Measurements from ENCODE around the gene B3GNT3. TPM values are rescaled to one million over a fixed set of nuclear protein-coding genes. Genes with fewer than 3 reads are reported as not detected.
"Not testable (repeated sequence)": the region's sequence is repeated elsewhere in the genome, so short reads cannot be mapped to it uniquely, and the experiment has no call there.

The B3GNT3 gene
- total RNA-seq, 4 donors from 2014 or later: 0.78 to 1.3 TPM; not detected in 2

DNA sequence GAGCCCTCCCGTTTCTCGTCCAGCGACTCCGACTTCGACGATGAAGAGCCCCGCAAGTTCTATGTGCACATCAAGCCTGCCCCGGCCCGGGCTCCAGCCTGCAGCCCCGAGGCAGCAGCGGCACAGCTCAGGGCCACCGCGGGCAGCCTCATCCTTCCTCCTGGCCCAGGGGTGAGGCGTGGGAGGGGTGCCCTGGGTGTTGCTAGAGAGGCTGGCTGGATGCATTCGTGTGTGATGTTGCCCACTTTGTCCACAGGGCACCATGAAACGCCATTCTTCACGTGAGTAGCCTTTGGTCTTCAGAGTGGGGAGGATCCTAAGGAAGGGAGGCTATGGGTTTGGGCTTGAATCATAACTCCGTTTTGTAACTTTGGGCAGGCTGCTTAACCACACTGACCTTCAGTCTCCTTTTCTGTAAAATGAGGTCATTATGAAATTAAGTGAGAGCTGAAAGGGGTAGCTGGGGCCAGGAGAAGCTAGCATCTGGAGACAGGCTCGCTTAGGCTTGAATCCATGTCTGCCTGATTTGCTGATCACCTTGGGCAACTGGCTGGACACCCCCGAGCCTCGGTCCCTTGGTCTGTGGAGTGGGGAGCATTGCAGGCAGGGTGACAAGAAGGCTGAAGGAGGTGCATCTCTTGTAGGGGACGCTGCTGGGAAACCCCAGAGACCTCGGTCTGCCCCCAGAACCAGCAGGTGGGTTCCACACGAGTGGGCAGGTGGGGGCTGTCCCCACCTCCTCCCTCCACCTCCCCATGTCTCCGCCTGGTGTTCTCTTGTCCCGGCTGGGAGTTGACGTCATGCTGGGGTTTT lies 18.7 kb upstream of the B3GNT3 start:
- 52 to 62% methylated on average over 10 to 18 of the region's 27 CpGs for WGBS, 2 donors
- Histone ChIP-seq H3K9me3 (no peaks in the 10 kb centered on the region), H3K4me3 (replicated peaks in 1 of 3) (no peak overlapping the region), H3K4me1 (peaks cover 0 to 10% of the 10 kb centered on the region in 2 donors), H3K27ac (no peak overlapping the region), H3K36me3 (no peaks in the 10 kb centered on the region), H3K27me3 (no peaks in the 10 kb centered on the region)
- no peak for TF ChIP-seq CTCF (IDR thresholded peaks at IDR 0.05)
- TF ChIP-seq POLR2A (IDR thresholded peaks at IDR 0.05): no peak
- intact Hi-C loops (cut with DNase I): loop anchor here (10.0 kb wide), 1 partner anchor 171 kb away; no protein-coding TSS in a partner anchor
- DNase-seq: no peak

DNA sequence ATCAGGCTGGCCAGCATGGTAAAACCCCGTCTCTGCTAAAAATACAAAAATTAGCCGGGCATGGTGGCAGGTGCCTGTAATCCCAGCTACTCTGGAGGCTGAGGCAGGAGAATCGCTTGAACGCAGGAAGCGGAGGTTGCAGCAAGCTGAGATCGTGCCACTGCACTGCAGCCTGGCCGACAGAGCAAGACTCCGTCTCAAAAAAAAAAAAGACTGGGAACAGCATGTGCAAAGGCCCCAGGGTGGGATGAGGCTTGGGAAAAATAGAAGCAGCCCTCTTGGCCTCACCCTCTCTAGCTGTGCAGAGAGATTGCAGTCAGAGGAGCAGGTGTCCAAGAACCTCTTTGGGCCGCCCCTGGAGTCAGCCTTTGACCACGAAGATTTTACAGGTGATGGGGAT lies 17.1 kb upstream of the B3GNT3 start:
- H3K27me3 ChIP-seq; H3K9me3 ChIP-seq; H3K4me3 ChIP-seq (replicated peaks in 1 of 3); DNase-seq; H3K36me3 ChIP-seq; H3K4me1 ChIP-seq; H3K27ac ChIP-seq: not testable (repeated sequence)
- WGBS, 2 donors: 79% methylated on average over 10 of the region's 10 CpGs
- intact Hi-C loops (cut with DNase I): loop anchor here (10.0 kb wide), 1 partner anchor 173 kb away; no protein-coding TSS in a partner anchor

- DNase-seq: no peak
- WGBS, 2 donors: 8 to 12% methylated on average over 25 to 34 of the region's 37 CpGs
- intact Hi-C loops (cut with DNase I): loop anchor here (10.0 kb wide), 1 partner anchor 174 kb away; no protein-coding TSS in a partner anchor
Measured at GRCh38 chr19:17778251-17778967, 16.5 kb upstream of the B3GNT3 start.

GRCh38 chr19:17778968-17779929 lies 15.7 kb upstream of the B3GNT3 start:
- TF ChIP-seq POLR2A (IDR thresholded peaks at IDR 0.05) (no peak), CTCF (IDR thresholded peaks at IDR 0.05) (no peak)
- peak in 1 of 2 donors; percentile 21 for DNase-seq
- peaks cover 0 to 10% of the 10 kb centered on the region in 2 donors for H3K4me1 ChIP-seq
- H3K4me3 ChIP-seq (replicated peaks in 1 of 3): no peak overlapping the region
- WGBS, 2 donors: 13 to 29% methylated on average over 25 of the region's 25 CpGs
- no peaks in the 10 kb centered on the region for H3K27me3 ChIP-seq
- no peaks in the 10 kb centered on the region for H3K36me3 ChIP-seq
- H3K27ac ChIP-seq: no peak overlapping the region
- intact Hi-C loops (cut with DNase I): loop anchor here (10.0 kb wide), 1 partner anchor 174 kb away; no protein-coding TSS in a partner anchor
- no peaks in the 10 kb centered on the region for H3K9me3 ChIP-seq

More at GRCh38 chr19:17778251-17778967, 16.5 kb upstream of the B3GNT3 start:
- TF ChIP-seq POLR2A (IDR thresholded peaks at IDR 0.05): no peak
- TF ChIP-seq CTCF (IDR thresholded peaks at IDR 0.05): no peak
- Histone ChIP-seq H3K27me3 (no peaks in the 10 kb centered on the region), H3K4me1 (peaks cover 0 to 10% of the 10 kb centered on the region in 2 donors), H3K27ac (no peak overlapping the region), H3K4me3 (replicated peaks in 1 of 3) (no peak overlapping the region), H3K36me3 (no peaks in the 10 kb centered on the region), H3K9me3 (no peaks in the 10 kb centered on the region)

DNA sequence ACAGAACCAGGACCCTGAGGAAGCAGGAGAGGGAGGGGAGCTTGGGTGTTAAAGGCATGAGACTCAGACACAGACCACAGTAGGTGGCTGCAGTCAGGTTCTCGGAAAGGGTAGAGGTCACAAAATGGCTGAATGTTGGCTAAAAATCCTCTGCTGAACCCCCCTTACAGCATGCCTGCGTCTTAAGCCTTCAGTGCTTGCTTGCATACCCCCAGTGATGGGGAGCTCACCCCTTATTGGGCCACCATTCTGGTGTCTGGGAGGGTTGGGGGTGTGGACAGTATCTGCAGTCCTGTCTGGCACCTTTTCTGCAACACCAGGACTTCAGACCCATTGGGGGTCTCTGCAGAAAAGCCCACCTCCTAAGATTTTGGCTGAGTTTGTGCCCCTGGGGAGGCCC lies 14.2 kb upstream of the B3GNT3 start:
- no peaks in the 10 kb centered on the region for H3K9me3 ChIP-seq
- H3K36me3 ChIP-seq: no peaks in the 10 kb centered on the region
- H3K27me3 ChIP-seq: no peaks in the 10 kb centered on the region
- no peak overlapping the region for H3K4me3 ChIP-seq (replicated peaks in 1 of 3)
- TF ChIP-seq POLR2A (IDR thresholded peaks at IDR 0.05) (no peak), CTCF (IDR thresholded peaks at IDR 0.05) (no peak)
- intact Hi-C loops (cut with DNase I): no loop called here
- WGBS, 2 donors: 87 to 93% methylated on average over 2 of the region's 2 CpGs
- DNase-seq: no peak
- H3K27ac ChIP-seq: no peak overlapping the region
- H3K4me1 ChIP-seq: peaks cover 0 to 10% of the 10 kb centered on the region in 2 donors

- H3K4me3 ChIP-seq (replicated peaks in 1 of 3); DNase-seq; H3K27me3 ChIP-seq; intact Hi-C loops (cut with DNase I); H3K27ac ChIP-seq; H3K9me3 ChIP-seq; H3K4me1 ChIP-seq; H3K36me3 ChIP-seq: not testable (repeated sequence)
- 55 to 72% methylated on average over 5 of the region's 5 CpGs for WGBS, 2 donors
Measured at GRCh38 chr19:17783721-17784120, 11.2 kb upstream of the B3GNT3 start.

All from thyroid gland (tissue), 4 donors.